Upper lobe of left lung (tissue), 6 donors: ENCODE results near the gene KLRF1. TPM values are rescaled to one million over a fixed set of nuclear protein-coding genes. Genes with fewer than 3 reads are reported as not detected.

ENCODE experiments used
- ATAC-seq, 2 donors: fragments of 200-7000 bp; cut with Tn5 transposase; one replicate each; pipeline ENCODE4 v1.9.1; 2022; ENCODE audit warnings: mild to moderate bottlenecking in 2 of 2, moderate library complexity in 2 of 2; ENCODE audit not compliant: low FRiP score in 2 of 2
- DNase-seq, 2 donors: peaks; one replicate each; pipeline ENCODE4 v3.0.0-alpha.2; 2019 to 2020
- H3K27ac ChIP-seq, 4 donors: fragments of 200-600 bp; sonication (generic); one replicate each; pipeline ENCODE4 v1.5.1; 2016 to 2019
- H3K27me3 ChIP-seq, 4 donors: fragments of 200-600 bp; sonication (generic); one replicate each; pipeline ENCODE4 v1.5.1; 2017 to 2019
- H3K36me3 ChIP-seq, 4 donors: fragments of 200-600 bp; sonication (generic); one replicate each; pipeline ENCODE4 v1.5.1; 2016 to 2019
- H3K4me1 ChIP-seq, 4 donors: fragments of 200-600 bp; sonication (generic); one replicate each; pipeline ENCODE4 v1.5.1; 2018 to 2019
- H3K4me3 ChIP-seq, 4 donors: fragments of 200-600 bp; sonication (generic); one replicate each; pipeline ENCODE4 v1.5.1; 2017 to 2019; ENCODE audit warnings: mild to moderate bottlenecking in 2 of 4, moderate library complexity in 1 of 4
- H3K9me3 ChIP-seq, 4 donors: fragments of 200-600 bp; sonication (generic); one replicate each; pipeline ENCODE4 v1.5.1; 2018 to 2019
- EP300 ChIP-seq, 4 donors: sonication (generic); formaldehyde crosslinking; IDR thresholded peaks; one replicate each; pipeline ENCODE4 v1.5.1; 2017; ENCODE audit warnings: antibody characterized with exemption in 4 of 4, control low read depth in 2 of 4
- POLR2A ChIP-seq, 4 donors: fragments of 450-650 bp; IDR thresholded peaks; one replicate each; pipeline ENCODE4 v1.5.1; 2016 to 2017; ENCODE audit warnings: antibody characterized with exemption in 4 of 4, mild to moderate bottlenecking in 2 of 4
- POLR2AphosphoS5 ChIP-seq, 2 donors: sonication (generic); formaldehyde crosslinking; IDR thresholded peaks; one replicate each; pipeline ENCODE4 v1.5.1; 2017; ENCODE audit warnings: antibody characterized with exemption in 2 of 2
- WGBS, 2 donors: methylation state at CpG; one replicate each; pipeline ENCODE4 v1.1.5; 2017 to 2018; 5-methylcytosine and 5-hydroxymethylcytosine counted together
- total RNA-seq, 6 donors: library from RNA; depleted of rRNA in 4 of 6; stranded (reverse); fragments of >200 nt in 4 of 6; gene quantifications; one replicate each; pipeline versions ENCODE4 v1.1.0 to v1.2.1, GENCODE V29; 2016 to 2021
- TF ChIP-seq, protein P1 (sequence below), 6 experiments: fragments of 450-650 bp in 4 of 6; fragments of 200-600 bp in 2 of 6; sonication (generic) in 2 of 6; IDR thresholded peaks; one replicate each; pipeline ENCODE4 v1.5.1; 2016 to 2019; ENCODE audit warnings: antibody characterized with exemption in 6 of 6
- donor health status: DM: no; HTN: no; CAD: no; lungs with moderate emphysema.
- donor health status: DM: no; HTN: yes; CAD: no; lungs with severe emphysema.

The KLRF1 gene, protein sequence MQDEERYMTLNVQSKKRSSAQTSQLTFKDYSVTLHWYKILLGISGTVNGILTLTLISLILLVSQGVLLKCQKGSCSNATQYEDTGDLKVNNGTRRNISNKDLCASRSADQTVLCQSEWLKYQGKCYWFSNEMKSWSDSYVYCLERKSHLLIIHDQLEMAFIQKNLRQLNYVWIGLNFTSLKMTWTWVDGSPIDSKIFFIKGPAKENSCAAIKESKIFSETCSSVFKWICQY
- total RNA-seq = 1 to 10 TPM in 4 of 6 donors, not detected in 2; 1.2 to 6.9 (median 2.0) TPM

GRCh38 chr12:9827209-9827888 lies at the start of gene KLRF1:
Gene KLRF1, plus strand, starts transcription at chr12:9827481. Its CDS starts 64 bp downstream, at chr12:9827545.
- no peaks in the 10 kb centered on the region for H3K36me3 ChIP-seq
- H3K4me1 ChIP-seq = no peaks in the 10 kb centered on the region
- no peaks in the 10 kb centered on the region for H3K27me3 ChIP-seq
- H3K9me3 ChIP-seq = no peaks in the 10 kb centered on the region
- TF ChIP-seq POLR2AphosphoS5 (IDR thresholded peaks at IDR 0.05) (no peak), POLR2A (IDR thresholded peaks at IDR 0.05) (no peak), EP300 (IDR thresholded peaks at IDR 0.05) (no peak)
- TF ChIP-seq, protein P1, sequence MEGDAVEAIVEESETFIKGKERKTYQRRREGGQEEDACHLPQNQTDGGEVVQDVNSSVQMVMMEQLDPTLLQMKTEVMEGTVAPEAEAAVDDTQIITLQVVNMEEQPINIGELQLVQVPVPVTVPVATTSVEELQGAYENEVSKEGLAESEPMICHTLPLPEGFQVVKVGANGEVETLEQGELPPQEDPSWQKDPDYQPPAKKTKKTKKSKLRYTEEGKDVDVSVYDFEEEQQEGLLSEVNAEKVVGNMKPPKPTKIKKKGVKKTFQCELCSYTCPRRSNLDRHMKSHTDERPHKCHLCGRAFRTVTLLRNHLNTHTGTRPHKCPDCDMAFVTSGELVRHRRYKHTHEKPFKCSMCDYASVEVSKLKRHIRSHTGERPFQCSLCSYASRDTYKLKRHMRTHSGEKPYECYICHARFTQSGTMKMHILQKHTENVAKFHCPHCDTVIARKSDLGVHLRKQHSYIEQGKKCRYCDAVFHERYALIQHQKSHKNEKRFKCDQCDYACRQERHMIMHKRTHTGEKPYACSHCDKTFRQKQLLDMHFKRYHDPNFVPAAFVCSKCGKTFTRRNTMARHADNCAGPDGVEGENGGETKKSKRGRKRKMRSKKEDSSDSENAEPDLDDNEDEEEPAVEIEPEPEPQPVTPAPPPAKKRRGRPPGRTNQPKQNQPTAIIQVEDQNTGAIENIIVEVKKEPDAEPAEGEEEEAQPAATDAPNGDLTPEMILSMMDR (IDR thresholded peaks at IDR 0.05) = no peak
- DNase-seq (no peak), ATAC-seq (no peak)
- no peak within 1 kb of the TSS for H3K4me3 ChIP-seq
- 90 to 91% methylated on average over 3 of the region's 3 CpGs for WGBS, 2 donors
- no peak within 1 kb of the TSS for H3K27ac ChIP-seq

- H3K36me3 ChIP-seq = no peaks in the 10 kb centered on the region
- no peak for TF ChIP-seq POLR2AphosphoS5 (IDR thresholded peaks at IDR 0.05)
- TF ChIP-seq, protein P1 (IDR thresholded peaks at IDR 0.05) = no peak
- no peaks in the 10 kb centered on the region for H3K9me3 ChIP-seq
- H3K4me1 ChIP-seq = no peaks in the 10 kb centered on the region
- no peak overlapping the region for H3K27ac ChIP-seq
- ATAC-seq (no peak), DNase-seq (no peak)
- WGBS, 2 donors = 73 to 76% methylated on average over 4 of the region's 4 CpGs
- H3K4me3 ChIP-seq = no peak overlapping the region
- H3K27me3 ChIP-seq = no peaks in the 10 kb centered on the region
These were observed 48.1 kb upstream of the KLRF1 start for GRCh38 chr12:9779209-9779608.

DNA sequence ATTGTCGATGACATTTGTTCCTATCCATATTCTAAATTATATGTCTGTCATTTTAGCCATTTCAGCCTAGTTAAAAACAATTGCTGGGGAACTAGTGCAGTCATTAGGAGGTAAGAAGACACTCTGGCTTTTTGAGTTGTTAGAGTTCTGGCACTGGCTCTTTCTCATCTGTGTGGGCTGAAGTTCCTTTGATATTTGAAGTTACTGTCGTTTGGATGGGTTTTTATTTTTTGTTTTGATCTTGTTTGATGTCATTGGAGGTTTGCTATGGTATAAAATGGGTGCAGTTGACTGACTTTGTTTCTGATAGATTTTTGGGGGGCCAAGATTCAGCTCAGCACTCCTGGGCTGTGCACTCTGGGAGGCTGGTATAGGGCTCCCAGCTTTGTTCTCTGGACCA lies 45.9 kb upstream of the KLRF1 start:
- Histone ChIP-seq H3K27ac (no peak overlapping the region), H3K9me3 (no peaks in the 10 kb centered on the region), H3K27me3 (no peaks in the 10 kb centered on the region), H3K36me3 (no peaks in the 10 kb centered on the region), H3K4me3 (no peak overlapping the region), H3K4me1 (no peaks in the 10 kb centered on the region)
- no peak for DNase-seq
- 90 to 91% methylated on average over 2 of the region's 2 CpGs for WGBS, 2 donors
- no peak for ATAC-seq
- TF ChIP-seq, protein P1 (IDR thresholded peaks at IDR 0.05) = no peak
- TF ChIP-seq POLR2AphosphoS5 (IDR thresholded peaks at IDR 0.05) (no peak), EP300 (IDR thresholded peaks at IDR 0.05) (no peak), POLR2A (IDR thresholded peaks at IDR 0.05) (no peak)

- whole genome bisulfite sequencing, 2 donors = 78 to 81% methylated on average over 7 of the region's 7 CpGs
- Histone ChIP-seq H3K27me3 (no peaks in the 10 kb centered on the region), H3K4me1 (no peaks in the 10 kb centered on the region), H3K27ac (no peak overlapping the region), H3K9me3 (no peaks in the 10 kb centered on the region), H3K4me3 (no peak overlapping the region), H3K36me3 (no peaks in the 10 kb centered on the region)
- ATAC-seq = no peak
- no peak for TF ChIP-seq POLR2AphosphoS5 (IDR thresholded peaks at IDR 0.05)
- no peak for TF ChIP-seq EP300 (IDR thresholded peaks at IDR 0.05)
- TF ChIP-seq POLR2A (IDR thresholded peaks at IDR 0.05) = no peak
- TF ChIP-seq, protein P1 (IDR thresholded peaks at IDR 0.05) = no peak
- DNase-seq = no peak
These were observed 44.5 kb upstream of the KLRF1 start for GRCh38 chr12:9782547-9783382.
